Measurements from ENCODE around the gene PITX1.
A peak's percentile ranks its signal among the peaks of the same experiment; 100 is the strongest.

PITX1 gene

DNA sequence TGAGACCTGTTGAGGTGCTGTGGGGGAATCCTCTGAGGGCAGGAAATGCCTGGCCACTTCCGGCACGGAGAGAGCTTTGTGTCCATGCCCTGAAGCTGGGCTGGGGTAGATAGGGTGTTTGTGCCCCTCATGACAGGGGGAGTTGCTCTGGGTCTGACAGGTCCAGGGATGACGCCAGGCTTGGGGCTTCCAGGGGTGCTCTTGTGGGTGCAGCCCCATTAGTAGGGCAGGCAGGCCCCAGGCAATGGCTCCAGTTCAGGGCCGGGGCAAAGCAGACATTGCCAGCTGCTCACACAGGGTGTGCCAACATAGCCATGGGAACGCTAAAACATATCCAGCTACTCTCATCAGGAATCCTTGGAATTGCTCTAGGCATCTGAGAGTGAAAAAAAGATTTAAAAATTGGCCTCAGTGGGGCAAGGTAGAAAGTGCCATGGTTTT is 21.1 kb downstream of the PITX1 start:
- no peaks in the 10 kb centered on the region for H3K9me3 ChIP-seq
- H3K4me1 ChIP-seq, result no peaks in the 10 kb centered on the region
- H3K4me3 ChIP-seq (ENCODE audit: low read depth, low read length), result no peak overlapping the region
- no peaks in the 10 kb centered on the region for H3K27me3 ChIP-seq
- H3K36me3 ChIP-seq, result no peaks in the 10 kb centered on the region
- TF ChIP-seq, protein P1, sequence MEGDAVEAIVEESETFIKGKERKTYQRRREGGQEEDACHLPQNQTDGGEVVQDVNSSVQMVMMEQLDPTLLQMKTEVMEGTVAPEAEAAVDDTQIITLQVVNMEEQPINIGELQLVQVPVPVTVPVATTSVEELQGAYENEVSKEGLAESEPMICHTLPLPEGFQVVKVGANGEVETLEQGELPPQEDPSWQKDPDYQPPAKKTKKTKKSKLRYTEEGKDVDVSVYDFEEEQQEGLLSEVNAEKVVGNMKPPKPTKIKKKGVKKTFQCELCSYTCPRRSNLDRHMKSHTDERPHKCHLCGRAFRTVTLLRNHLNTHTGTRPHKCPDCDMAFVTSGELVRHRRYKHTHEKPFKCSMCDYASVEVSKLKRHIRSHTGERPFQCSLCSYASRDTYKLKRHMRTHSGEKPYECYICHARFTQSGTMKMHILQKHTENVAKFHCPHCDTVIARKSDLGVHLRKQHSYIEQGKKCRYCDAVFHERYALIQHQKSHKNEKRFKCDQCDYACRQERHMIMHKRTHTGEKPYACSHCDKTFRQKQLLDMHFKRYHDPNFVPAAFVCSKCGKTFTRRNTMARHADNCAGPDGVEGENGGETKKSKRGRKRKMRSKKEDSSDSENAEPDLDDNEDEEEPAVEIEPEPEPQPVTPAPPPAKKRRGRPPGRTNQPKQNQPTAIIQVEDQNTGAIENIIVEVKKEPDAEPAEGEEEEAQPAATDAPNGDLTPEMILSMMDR (IDR thresholded peaks at IDR 0.05; ENCODE audit: low read depth, low read length), result no peak
- DNase-seq, result no peak

DNA sequence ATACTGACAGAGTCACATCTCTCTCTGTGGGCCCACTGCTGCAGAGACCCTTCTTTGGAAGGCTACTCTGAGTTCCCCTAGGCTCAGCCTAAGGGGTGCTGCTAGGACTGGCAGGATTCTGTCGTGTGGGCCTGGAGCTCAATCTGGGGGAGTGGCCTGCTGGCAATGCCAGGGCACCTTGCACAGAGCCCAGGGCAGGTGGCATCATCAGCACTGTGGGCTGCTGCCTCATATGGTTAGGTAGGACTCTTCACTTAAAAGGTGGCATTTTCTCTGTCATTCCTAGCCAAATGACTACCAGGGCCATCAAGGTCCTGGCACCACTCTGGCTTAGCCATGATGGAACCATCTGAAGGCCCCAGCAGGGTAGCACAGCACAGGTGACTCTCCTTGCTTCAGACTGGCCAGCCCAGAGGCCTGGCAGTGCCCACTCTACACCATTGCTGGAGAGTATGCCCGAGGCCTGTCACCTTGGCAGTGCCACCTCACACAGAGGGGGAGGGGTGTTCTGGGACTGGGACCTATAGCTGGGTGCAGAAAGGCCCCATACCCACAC is 21.9 kb downstream of the PITX1 start:
- H3K4me1 ChIP-seq, result no peaks in the 10 kb centered on the region
- TF ChIP-seq, protein P1 (IDR thresholded peaks at IDR 0.05; ENCODE audit: low read depth, low read length), result no peak
- no peak overlapping the region for H3K4me3 ChIP-seq (ENCODE audit: low read depth, low read length)
- H3K27me3 ChIP-seq, result no peaks in the 10 kb centered on the region
- no peaks in the 10 kb centered on the region for H3K36me3 ChIP-seq
- no peak for DNase-seq
- no peaks in the 10 kb centered on the region for H3K9me3 ChIP-seq

DNA sequence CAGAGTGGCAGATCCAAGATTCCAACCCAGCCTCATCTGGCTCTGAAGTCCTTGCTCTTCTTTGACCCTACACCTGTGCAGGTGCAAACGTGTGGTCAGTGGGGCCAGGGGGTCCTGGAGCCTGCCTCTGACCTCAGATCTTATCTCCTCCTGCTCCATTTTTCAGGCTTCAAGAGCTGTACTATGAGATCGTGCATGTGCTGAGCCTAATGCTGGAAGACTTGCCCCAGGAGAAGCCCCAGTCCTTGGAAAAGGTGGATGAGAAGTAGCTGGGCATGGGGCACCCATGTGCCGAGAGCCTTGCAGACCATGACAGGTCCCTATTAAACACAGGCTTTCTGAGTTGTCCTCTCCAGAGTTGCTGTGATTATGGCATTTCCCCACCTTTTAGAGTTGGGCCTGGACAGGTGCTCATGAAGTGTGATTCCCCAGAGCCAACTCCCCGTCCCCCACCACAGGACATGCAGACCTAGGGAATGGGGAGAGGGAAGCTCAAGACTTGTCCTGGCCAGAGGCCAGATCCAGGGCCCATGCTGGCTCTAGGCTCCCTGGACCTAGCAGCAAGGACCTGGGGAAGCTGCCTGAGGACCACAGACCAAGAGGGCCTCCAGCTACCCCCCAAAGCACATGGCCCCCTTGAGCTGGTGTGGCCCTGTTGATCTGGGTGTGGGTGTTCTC is 22.5 kb downstream of the PITX1 start:
- no peak for DNase-seq
- Histone ChIP-seq H3K36me3 (no peaks in the 10 kb centered on the region), H3K4me3 (ENCODE audit: low read depth, low read length) (no peak overlapping the region), H3K4me1 (no peaks in the 10 kb centered on the region), H3K9me3 (no peaks in the 10 kb centered on the region), H3K27me3 (no peaks in the 10 kb centered on the region)
- TF ChIP-seq, protein P1 (IDR thresholded peaks at IDR 0.05; ENCODE audit: low read depth, low read length), result no peak

DNA sequence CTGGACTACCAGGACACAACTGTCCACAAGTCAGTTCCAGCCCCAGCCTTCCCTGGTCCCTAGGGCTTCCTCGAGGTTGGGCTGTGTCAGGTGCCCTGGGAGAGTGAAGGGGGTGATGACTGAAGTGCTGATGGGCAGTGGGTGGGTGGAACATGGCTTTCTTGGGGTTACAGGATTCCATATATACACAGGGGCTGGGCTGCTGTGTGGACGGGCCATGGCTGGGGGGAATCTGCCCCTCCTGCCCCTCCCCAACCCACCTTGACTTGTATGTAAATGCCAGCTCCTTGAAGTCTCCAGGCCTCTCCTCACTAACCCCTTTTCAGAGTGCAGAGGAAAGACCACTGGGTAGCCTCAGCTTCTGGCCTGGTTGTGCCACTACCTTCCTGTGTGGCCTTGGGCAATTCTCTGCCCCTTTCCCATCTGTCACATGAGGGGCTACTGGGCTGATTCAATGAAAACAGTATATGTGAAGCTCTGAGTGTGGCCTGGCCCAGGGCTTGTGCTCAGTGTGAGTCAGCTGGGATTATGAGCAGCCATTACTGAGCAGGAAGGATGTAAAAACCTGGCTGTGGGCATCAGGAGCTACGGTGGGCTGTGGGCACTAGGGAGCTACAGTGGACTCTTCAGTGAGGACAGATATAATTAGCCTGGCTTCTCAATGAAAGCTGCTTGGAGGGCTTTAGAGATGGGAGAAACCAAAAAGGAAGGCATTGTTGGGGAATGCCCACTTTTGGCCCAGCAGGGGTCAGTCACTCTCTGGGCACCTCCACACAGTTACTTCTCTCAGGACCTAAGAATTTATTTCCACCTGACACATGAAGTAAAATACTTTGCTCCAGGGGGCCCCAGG is 23.3 kb downstream of the PITX1 start:
- DNase-seq, result no peak
- H3K4me3 ChIP-seq (ENCODE audit: low read depth, low read length), result no peak overlapping the region
- H3K9me3 ChIP-seq, result no peaks in the 10 kb centered on the region
- TF ChIP-seq, protein P1 (IDR thresholded peaks at IDR 0.05; ENCODE audit: low read depth, low read length), result peak; percentile 20
- no peaks in the 10 kb centered on the region for H3K4me1 ChIP-seq
- H3K36me3 ChIP-seq, result no peaks in the 10 kb centered on the region
- no peaks in the 10 kb centered on the region for H3K27me3 ChIP-seq

DNA sequence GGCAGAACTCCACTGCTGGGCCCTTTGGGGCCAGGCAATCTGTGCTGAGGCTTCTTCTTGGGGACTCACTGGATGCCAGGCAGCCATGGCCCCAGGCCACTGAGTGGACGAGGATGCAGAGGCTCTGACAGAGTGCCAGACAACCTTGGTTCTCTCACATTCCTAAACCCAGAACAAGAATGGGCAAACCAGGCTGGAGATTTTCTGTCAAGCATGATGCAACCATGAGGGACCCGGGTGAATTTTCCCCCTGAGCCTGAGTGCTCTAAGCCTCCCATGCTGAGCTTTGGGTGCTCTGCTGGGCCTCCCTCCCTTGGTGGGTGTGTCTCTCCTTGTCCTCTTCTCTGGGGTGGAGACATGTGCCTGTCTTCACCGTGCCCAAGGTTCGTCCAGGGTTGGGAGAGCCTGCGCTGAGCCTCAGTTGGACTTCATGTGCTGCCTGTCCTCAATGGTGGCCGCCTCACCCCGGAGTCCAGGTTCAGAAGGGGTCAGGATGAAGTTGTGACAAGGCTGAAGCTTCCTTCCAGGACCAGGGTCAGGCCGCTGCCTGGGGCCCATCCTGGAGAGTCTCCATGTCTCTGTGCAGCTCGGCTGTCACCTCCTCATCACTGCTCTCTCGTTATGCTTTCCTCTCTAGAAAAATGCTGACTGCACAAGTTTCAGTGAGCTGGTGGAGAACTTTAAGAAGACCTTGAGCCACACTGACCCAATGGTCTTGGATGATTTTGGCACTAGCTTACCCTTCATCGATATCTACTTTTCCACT is 24.1 kb downstream of the PITX1 start:
- Histone ChIP-seq H3K36me3 (no peaks in the 10 kb centered on the region), H3K4me1 (no peaks in the 10 kb centered on the region), H3K9me3 (no peaks in the 10 kb centered on the region), H3K27me3 (no peaks in the 10 kb centered on the region), H3K4me3 (ENCODE audit: low read depth, low read length) (no peak overlapping the region)
- no peak for DNase-seq
- TF ChIP-seq, protein P1 (IDR thresholded peaks at IDR 0.05; ENCODE audit: low read depth, low read length), result no peak
